ENCODE measurements around the gene NAIF1. TPM values are rescaled to one million over a fixed set of nuclear protein-coding genes. Genes with fewer than 3 reads are reported as not detected.
"Not testable (repeated sequence)": the region's sequence is repeated elsewhere in the genome, so short reads cannot be mapped to it uniquely, and the experiment has no call there.

The NAIF1 gene
- total RNA-seq, 4 donors from 2014 or later = 3.8 to 27.4 (median 10.6) TPM

GRCh38 chr9:128073253-128073886, 6.2 kb upstream of the NAIF1 start:
- TF ChIP-seq, protein P1, sequence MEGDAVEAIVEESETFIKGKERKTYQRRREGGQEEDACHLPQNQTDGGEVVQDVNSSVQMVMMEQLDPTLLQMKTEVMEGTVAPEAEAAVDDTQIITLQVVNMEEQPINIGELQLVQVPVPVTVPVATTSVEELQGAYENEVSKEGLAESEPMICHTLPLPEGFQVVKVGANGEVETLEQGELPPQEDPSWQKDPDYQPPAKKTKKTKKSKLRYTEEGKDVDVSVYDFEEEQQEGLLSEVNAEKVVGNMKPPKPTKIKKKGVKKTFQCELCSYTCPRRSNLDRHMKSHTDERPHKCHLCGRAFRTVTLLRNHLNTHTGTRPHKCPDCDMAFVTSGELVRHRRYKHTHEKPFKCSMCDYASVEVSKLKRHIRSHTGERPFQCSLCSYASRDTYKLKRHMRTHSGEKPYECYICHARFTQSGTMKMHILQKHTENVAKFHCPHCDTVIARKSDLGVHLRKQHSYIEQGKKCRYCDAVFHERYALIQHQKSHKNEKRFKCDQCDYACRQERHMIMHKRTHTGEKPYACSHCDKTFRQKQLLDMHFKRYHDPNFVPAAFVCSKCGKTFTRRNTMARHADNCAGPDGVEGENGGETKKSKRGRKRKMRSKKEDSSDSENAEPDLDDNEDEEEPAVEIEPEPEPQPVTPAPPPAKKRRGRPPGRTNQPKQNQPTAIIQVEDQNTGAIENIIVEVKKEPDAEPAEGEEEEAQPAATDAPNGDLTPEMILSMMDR (IDR thresholded peaks at IDR 0.05) = no peak
- TF ChIP-seq POLR2A (IDR thresholded peaks at IDR 0.05) = no peak
- Histone ChIP-seq H3K9me3 (no peaks in the 10 kb centered on the region), H3K36me3 (no peaks in the 10 kb centered on the region), H3K4me3 (no peak overlapping the region), H3K4me1 (peaks cover 16 to 22% of the 10 kb centered on the region in 2 donors), H3K27me3 (no peaks in the 10 kb centered on the region), H3K27ac (peak overlapping the region; percentile 98 to 99)
- DNase-seq = peak in 1 of 2 donors; percentile 61
- intact Hi-C loops (cut with DNase I; ENCODE audit: low total_unique reads) = no loop called here

- Histone ChIP-seq H3K27ac (peak overlapping the region; percentile 98 to 99), H3K27me3 (no peaks in the 10 kb centered on the region), H3K4me1 (peaks cover 6 to 22% of the 10 kb centered on the region in 2 donors), H3K36me3 (no peaks in the 10 kb centered on the region), H3K9me3 (no peaks in the 10 kb centered on the region), H3K4me3 (peak overlapping the region in 1 of 2 donors; percentile 3)
- TF ChIP-seq, protein P1 (IDR thresholded peaks at IDR 0.05) = no peak
- no peak for TF ChIP-seq POLR2A (IDR thresholded peaks at IDR 0.05)
- peak; percentile 78 to 90 for DNase-seq
- intact Hi-C loops (cut with DNase I; ENCODE audit: low total_unique reads) = no loop called here
Measured at GRCh38 chr9:128072144-128073021, 5.3 kb upstream of the NAIF1 start.

DNA sequence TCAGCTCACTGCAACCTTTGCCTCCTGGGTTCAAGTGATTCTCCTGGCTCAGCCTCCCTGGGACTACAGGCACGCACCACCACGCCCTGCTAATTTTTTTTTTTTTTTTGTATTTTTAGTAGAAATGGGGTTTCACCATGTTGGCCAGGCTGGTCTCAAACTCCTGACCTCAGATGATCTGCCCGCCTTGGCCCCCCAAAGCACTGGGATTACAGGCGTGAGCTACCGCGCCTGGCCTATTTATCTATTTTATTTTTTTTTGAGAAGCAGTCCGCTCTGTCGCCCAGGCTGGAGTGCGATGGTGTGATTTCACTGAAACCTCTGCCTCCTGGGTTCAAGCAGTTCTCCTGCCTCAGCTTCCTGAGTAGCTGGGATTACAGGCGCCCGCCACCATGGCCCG, 4.4 kb upstream of the NAIF1 start:
- H3K27me3 ChIP-seq; DNase-seq; H3K9me3 ChIP-seq; intact Hi-C loops (cut with DNase I; ENCODE audit: low total_unique reads); H3K36me3 ChIP-seq: not testable (repeated sequence)
- H3K4me3 ChIP-seq = peak overlapping the region in 1 of 2 donors; percentile 24
- peaks cover 6 to 24% of the 10 kb centered on the region in 2 donors for H3K4me1 ChIP-seq
- peak overlapping the region; percentile 98 to 99 for H3K27ac ChIP-seq

DNA sequence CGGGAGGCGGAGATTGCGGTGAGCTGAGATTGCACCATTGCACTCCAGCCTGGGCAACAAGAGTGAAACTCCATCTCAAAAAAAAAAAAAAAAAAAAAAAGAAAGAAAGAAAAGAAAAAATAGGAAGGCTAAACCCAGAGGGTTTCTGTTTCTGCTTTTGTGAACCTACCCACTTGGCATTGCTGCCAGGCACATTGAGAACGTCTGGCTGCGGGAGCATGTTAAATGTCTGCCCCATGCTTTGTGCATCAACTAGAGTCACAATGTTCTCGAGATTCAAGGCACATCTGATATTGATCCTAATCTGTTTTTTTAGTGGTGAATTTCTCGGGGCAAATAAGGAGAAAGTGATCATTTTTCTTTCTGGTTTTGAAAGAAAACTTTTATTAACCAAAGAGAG, 3.8 kb upstream of the NAIF1 start:
- TF ChIP-seq, protein P1 (IDR thresholded peaks at IDR 0.05) = no peak
- TF ChIP-seq POLR2A (IDR thresholded peaks at IDR 0.05) = no peak
- peak overlapping the region; percentile 98 to 99 for H3K27ac ChIP-seq
- intact Hi-C loops (cut with DNase I; ENCODE audit: low total_unique reads) = no loop called here
- H3K27me3 ChIP-seq = no peaks in the 10 kb centered on the region
- no peaks in the 10 kb centered on the region for H3K36me3 ChIP-seq
- H3K9me3 ChIP-seq = no peaks in the 10 kb centered on the region
- H3K4me3 ChIP-seq = peak overlapping the region in 1 of 2 donors; percentile 24
- peaks cover 6 to 30% of the 10 kb centered on the region in 2 donors for H3K4me1 ChIP-seq
- DNase-seq = no peak

GRCh38 chr9:128068386-128069205, 1.5 kb upstream of the NAIF1 start:
- TF ChIP-seq, protein P1 (IDR thresholded peaks at IDR 0.05) = no peak
- no peak for TF ChIP-seq POLR2A (IDR thresholded peaks at IDR 0.05)
- intact Hi-C loops (cut with DNase I; ENCODE audit: low total_unique reads) = no loop called here
- no peaks in the 10 kb centered on the region for H3K27me3 ChIP-seq
- H3K9me3 ChIP-seq = no peaks in the 10 kb centered on the region
- H3K4me3 ChIP-seq = peak overlapping the region; percentile 84 to 95
- DNase-seq = no peak
- H3K27ac ChIP-seq = peak overlapping the region; percentile 98 to 99
- peaks cover 11 to 25% of the 10 kb centered on the region in 2 donors for H3K4me1 ChIP-seq
- H3K36me3 ChIP-seq = no peaks in the 10 kb centered on the region
